ENCODE data around the gene STX19.

The STX19 gene

DNA sequence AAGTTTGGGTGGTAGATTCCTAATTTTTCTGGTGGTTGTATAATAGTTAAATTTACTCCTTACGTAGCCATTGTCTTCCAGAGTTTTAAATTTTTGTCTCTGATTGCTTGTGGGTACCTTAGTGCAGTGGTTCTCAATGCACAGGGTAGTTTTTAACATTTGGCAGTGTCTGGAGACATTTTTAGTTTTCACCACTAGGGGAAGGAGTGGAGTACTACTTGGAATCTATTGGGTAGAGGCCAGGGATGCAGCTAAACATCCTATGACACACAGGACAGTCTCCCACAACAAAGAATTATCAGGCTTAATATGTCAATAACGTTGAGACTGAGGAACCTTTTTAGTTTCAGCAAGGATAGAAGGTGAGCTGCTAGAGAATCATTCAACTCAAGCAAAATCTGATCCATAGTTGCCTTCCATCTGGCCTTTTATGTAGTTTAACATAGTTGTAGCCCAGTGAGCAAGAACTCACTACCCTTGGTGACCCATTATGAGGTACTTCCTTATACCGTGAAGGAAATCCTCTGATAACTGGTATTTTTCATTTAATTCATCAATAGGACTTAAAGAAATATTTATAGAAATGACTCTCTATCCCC lies 8.6 kb upstream of the STX19 start:
- peak; percentile 10 to 11 for DNase-seq (ENCODE audit: low read depth in 2 of 2)

DNA sequence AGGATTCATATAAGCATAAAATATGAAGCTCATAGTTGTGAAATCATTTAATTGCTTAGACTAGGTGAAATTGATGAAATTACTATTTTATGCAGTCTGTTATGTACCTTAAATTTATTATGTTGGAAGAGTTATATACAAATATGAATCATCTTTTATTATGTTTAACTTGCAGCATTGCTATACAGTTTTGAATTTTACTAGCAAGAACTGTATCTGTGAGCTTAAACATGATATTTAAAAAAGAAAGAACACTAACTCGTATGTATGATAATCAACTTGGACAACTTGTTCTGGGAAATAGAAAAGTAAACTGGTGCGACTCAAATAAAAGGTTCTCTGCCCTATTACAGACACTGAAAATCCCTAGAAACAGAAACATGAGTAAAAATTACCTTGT lies 1.8 kb downstream of the STX19 start:
- no peak for DNase-seq (ENCODE audit: low read depth in 2 of 2)

DNA sequence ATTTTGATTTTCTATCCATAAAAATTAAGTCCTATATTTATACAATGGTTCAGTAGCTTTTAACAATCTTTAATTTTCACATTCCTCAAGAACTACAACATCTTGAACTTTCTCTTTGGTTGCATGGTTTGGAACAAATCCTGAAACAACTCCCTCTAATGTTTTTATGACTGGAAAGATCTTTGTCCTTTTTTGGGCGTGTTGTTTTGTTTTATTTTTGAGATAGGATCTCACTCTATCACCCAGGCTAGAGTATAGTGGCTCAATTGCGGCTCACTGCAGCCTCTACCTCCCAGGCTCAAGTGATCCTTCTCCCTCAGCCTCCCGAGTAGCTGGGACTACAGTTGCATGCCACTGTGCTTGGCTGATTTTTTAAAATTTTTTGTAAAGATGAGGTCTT lies 4.0 kb downstream of the STX19 start:
- DNase-seq (ENCODE audit: low read depth in 2 of 2) = peak; percentile 12

DNA sequence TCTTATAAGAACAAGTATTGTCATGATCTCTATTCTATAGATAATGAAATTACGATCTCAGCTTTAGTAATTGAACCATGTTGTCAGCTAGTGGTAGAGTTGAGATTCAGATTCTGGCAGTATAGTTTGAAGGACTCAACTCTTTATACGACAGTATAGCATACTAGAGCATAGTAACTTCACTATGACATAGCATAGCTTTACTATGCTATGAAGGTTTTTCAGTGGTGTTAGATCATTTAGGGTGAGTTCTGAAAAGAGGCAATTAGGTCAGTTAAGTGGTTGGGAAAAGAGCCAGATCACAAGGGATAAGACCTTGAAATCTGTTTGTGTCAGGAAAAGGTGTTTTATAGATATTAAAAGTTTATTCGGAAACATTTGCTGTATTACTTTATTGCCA lies 8.1 kb downstream of the STX19 start:
- no peak for DNase-seq (ENCODE audit: low read depth in 2 of 2)

DNA sequence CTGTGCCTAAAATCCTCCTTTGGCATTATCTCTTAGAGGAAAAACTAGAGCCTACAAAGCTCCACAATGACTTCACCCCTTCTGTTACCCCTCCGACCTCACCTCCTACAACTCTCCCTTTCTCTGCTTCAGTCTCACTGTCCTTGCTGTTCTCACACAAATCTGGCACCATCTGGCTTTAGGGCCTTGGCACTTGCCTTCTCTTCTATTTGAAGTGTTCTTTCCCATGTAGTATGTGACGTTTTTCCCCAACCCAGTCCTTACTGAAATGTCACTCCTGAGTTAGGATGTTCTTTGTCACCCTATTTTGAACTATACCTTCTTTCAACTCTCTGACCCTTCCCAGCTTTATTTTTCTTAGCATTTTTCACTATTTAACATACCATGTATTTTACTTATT lies 8.7 kb downstream of the STX19 start:
- DNase-seq (ENCODE audit: low read depth in 2 of 2) = no peak

DNA sequence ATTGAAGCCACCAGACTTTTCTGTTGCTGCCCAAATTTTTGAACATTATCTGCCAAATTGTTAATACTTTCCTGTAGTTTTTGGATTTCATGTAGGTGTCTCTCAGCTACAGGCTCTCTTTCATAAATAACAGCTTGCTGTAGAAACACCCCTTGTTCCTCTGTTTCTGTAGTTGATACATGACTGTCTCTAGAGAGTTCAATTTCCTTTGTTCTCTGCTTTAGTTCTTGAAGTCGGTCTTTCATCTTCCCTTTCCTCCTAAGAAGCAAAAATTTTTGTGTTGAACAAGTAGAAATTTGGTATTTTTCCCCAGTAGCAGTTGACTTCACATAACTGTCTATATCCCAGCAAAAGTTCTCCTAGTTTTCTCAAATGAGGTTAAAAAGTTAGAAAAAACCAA lies 13.4 kb downstream of the STX19 start:
- no peak for DNase-seq (ENCODE audit: low read depth in 2 of 2)

DNA sequence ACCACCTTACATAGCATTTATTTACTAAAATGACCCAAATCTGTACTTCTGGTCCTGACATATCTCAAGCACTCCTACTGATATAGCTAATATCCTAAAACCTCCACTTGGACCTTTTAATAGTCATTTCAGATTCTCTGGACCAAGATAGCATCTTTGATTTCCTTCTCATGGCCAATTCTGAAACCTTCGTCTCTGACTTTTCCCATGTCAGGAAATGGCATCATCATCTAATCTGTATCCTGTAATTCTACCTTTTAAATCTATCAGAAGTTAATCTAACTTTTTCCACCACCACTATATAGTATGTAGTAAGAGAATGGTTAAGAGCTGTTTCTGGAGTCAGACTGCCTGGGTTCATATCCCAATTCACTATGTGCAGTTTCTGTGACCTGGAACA lies 16.2 kb downstream of the STX19 start:
- DNase-seq (ENCODE audit: low read depth in 2 of 2) = no peak

DNA sequence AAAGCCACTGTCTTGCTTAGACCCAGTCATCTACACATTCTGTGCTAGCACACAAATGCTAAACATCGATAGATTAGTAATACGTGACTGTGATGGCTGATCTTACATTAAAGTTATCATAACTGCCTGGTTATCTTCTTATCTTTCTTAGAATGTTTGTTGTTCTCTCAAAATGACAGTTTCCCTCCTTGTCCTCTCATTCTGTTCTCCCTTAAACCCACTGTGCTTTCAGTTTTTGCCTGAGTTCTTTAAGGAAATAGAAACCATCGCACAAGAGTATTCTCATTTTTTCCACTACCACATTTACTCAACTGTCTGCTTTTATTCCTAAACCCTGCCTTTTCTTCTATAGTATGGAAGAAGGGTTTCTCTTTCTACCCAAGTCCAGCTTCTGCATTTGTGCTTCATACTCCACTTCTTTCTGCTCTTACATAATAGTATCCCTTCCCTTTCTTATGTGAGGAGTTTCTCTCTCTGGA lies 17.1 kb downstream of the STX19 start:
- DNase-seq (ENCODE audit: low read depth in 2 of 2) = no peak

DNA sequence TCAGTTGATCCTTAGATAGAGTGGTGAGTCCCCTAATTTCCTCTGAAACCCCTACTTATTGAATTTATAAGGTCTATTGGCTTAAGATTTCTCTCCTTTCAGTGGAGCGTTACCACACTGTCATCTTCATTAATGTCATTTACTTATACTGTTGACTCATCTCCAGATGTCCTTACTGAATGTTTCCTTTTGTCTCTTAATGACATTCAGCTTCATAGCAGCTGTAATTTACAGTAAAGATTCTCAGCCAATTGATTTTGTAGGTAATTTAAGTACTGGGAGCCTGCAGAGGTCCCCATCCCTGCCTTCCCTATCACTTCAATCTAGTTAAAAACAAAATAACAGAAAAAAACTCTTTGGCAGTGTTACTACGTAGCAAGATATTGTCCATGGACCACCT lies 18.8 kb downstream of the STX19 start:
- no peak for DNase-seq (ENCODE audit: low read depth in 2 of 2)

DNA sequence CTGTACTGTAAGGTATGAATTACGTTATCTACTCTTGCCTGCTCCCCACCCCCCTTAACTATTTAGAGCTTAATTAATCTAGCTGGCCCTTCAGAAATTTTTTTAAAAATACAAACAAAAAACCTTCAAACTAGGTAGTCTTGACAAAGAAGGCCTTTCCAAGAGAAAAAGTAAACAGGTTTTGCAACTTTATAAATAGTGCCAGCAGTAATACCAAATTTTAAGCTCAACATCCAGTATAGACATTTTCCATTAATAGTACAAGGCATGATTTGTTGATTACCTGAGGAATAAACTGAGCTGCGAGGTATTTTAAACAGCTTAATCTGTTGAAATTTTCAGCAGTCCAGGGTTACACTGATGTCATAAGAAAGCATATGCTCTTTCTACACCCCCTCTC lies 20.1 kb downstream of the STX19 start:
- DNase-seq (ENCODE audit: low read depth in 2 of 2) = no peak

DNA sequence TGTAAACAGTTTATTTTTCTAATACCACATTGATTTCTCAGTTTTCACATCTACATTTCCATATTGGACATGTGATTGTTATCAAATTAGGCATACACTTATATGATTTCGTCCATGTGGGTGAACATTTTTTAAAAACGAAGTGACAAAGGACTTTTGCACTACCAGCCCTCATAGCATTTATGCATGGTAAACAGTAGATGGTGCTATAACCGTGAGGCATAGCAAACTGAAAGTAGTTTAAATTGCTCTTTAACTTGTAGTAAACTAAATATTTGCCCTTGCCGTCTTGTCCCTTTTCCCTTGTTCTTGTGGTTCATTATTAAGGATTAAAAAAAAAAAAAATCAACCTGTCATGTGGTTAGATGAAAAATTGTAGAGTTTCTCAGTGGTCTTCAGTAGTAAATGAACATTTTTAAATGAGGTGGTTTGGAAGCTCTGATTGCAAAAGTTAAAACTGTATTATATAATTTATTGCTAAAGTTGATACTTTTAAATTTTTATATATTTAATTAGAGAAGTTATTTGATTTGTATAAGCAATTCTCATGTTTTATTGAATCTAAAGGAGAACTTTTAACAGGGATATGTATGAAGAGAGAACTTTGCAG lies 24.0 kb downstream of the STX19 start:
- peak; percentile 31 to 36 for DNase-seq (ENCODE audit: low read depth in 2 of 2)

DNA sequence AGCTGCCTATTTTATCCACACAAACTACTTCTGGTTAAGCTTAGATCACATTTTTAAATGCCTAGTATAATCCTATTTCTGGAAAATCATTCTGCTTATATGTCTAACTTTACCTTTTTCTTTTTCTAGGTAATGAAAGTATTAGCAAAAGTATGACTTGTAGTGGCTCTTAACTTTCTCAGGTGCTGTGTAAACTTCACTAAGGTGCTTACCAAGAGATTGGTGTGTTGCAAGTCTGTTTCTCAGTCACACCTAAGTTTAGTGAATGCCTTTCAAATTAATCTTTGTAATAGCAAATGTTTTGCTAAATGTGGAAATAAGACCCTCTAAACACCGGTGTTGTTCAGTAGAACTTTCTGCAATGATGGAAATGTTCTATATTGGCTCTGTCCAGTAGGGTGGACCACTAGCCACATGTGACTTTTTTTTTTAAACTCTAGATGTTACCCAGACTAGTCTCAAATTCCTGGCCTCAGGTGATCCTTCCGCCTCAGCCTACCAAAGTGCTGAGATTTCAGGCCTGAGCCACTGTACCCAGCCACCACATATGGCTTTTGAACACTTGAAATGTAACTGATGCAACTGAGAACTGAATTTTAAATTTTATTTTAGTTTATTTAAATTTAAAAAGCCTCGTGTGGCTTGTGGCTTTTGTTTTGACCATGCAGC lies 26.4 kb downstream of the STX19 start:
- no peak for DNase-seq (ENCODE audit: low read depth in 2 of 2)

DNA sequence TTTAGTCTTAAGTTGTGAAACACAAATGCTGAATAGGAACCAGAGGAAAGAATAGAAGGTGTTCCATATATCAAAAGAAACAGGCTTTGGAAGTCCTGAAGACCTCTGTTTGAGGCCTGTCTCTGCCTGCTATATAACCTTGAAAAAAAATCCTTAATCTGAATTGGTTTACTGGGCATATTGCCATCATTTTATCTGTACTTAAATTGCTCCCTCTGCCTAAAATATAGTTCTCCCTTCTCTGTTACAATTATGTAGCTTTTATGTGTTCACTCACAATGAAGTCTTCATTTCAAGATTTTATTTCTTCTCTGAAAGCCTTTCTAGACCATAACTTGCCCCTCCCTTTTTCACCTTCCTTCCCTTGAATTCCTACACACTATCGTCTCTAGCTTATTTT lies 27.2 kb downstream of the STX19 start:
- DNase-seq (ENCODE audit: low read depth in 2 of 2) = no peak

DNA sequence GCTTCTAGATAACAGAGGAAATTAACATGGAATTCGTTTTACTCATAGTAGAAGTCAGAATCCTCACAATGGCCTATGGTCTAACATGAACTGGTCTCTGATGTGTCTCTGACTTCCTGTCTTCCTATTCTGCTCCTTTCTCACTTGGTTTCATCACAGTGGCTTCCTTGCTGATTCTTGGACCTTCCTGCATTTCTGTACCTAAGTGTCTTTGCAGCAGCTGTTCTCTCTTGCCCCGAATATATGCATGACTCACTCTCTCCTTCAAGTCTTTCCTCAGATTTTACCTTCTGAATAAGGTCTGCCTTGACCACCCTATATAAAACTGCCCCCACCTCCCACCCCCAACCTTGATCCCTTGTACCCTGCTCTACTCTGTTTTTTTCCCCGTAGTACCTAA lies 34.3 kb downstream of the STX19 start:
- no peak for DNase-seq (ENCODE audit: low read depth in 2 of 2)

DNA sequence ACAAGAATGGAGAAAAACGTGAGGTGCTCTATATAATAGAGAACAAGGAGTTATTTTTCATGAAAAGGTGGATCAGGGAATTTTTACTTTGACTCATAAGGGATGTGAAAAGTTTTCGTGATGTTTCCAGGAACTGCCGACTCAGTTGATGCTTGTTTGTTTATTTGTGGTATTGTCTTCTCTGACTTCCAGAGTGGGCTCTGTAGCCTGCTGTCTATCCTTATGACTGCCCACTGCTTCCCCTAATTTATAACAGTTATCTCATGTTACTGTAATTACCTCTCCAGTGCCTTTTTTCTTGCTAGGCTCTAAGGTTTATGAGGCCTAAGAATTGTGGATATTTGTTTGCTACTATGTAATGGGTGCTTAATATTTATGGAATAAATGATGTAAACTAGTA lies 36.2 kb downstream of the STX19 start:
- DNase-seq (ENCODE audit: low read depth in 2 of 2) = no peak

DNA sequence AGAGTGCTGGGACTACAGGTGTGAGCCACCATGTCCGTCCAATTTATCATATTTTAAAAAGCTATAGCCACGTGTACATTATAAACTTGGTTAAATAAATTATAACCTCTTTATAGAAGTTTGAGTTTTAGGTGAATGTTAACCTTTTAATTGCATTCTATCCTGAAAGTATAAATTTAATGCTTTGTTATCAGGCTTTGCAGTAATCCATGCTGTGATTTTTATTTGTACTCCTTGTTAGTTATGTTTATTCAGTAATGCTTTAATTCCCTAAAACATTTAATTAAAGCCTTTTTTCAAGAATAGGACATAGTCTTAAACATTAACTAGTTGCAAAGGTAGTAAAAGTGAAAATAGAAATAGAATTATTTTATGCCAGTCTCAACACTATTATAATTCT lies 36.8 kb downstream of the STX19 start:
- DNase-seq (ENCODE audit: low read depth in 2 of 2) = no peak

DNA sequence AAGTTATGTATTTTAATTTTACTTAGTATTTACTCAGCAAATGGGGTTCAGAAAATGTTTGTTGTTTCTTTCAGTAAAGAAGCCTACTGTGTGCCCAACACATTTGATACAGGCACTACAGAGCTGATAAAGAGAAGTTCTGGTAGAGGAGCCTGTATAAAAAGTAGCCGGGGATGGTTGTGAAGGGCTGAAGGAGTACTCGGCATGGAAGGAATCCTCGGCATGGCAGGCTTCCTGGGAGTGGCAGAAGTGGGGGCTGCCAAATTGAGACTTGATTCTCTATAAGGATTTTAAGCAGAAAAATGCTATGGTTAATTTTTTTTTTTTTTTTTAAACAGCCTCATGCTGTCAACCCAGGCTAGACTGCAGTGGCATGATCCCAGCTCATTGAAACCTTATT lies 39.2 kb downstream of the STX19 start:
- DNase-seq (ENCODE audit: low read depth in 2 of 2) = no peak

DNA sequence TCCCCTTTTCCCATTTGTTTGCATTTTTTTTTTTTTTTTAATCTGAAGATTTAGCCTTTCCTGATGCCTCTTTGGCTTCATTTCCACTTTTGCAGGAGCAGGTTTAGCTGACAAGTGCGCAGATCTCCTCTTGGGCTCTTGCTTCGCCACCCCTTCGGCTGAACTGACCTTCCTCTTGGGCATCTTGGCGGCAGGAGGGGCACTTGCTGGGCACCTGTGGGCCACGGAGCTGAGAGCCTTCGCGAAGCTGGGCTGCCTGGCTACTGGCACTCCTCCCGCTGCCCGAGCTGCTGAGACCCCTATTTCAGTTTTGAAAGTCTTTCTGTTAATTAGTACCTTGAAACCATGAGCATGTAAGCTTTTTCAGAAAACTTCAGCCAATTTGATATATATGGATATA lies 39.6 kb downstream of the STX19 start:
- no peak for DNase-seq (ENCODE audit: low read depth in 2 of 2)

DNA sequence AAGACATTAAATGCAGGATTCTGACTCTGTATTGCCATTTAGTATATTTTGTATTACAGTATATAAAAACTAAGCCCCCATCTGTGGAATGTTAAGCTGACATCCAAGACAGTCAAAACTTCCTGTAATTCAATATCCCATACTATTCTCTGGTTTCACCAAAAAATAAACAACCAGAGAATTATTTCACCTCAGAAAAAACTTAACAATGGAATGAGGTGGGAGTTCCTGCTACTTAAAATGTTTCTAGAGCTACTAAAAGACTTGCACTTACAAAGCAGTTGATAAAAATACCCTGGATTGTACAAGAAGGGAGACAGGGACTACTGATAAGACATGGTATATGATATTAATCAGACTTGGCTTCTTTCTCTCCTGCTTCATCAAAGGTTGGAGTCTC lies 40.1 kb downstream of the STX19 start:
- no peak for DNase-seq (ENCODE audit: low read depth in 2 of 2)

DNA sequence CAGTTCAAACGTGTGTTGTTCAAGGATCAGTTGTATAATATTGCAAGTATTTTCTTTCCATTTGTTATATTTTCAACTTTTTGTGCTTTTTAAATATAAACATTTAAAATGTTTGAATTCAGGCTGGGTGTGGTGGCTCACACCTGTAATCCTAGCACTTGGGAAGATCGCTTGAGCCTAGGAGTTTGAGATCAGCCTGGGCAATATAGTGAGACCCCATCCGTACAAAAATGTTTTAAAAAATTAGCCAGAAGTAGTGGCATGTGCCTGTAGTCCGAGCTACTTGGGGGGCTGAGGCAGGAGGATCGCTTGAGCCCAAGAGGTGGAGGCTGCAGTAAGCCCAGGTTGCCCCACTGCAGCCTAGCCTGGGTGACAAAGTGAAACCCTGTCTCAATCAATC lies 43.8 kb downstream of the STX19 start:
- no peak for DNase-seq (ENCODE audit: low read depth in 2 of 2)

DNA sequence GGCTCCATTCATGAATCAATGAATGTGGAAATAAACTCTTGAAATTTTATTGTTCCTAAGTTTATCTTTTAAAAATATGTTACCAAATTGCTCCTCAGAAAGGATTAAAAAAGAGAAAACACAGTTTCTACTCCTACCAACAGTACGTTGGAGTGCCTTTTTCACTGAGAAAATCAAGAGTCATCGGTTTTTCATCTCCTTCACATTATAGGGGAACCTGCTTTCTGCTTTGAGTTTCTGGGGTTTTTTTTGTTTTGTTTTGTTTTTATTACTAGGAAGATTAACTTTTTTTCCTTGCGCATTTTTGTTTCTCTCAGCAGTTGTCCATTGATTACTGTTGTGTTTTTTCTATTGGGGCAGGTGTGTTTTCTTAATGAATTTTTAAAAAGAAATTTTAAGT lies 45.0 kb downstream of the STX19 start:
- DNase-seq (ENCODE audit: low read depth in 2 of 2) = no peak

DNA sequence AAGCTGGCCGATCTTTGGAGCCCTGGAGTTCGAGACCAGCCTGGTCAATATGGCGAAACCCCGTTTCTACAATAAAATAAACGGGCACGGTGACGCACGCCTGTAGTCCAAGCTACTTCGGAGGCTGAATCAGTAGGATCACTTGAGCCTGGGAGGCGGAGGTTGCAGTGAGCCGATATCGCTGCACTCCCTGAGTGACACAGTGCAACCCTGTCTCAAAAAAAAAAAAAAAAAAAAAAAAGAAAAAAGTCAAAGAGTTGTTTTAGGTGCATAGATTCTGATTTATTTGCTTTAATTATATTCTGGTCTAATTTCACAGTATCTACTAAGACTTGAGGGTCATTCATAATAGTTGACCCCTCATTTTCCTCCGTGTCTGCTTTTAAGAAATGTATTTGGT lies 46.7 kb downstream of the STX19 start:
- DNase-seq (ENCODE audit: low read depth in 2 of 2) = no peak

DNA sequence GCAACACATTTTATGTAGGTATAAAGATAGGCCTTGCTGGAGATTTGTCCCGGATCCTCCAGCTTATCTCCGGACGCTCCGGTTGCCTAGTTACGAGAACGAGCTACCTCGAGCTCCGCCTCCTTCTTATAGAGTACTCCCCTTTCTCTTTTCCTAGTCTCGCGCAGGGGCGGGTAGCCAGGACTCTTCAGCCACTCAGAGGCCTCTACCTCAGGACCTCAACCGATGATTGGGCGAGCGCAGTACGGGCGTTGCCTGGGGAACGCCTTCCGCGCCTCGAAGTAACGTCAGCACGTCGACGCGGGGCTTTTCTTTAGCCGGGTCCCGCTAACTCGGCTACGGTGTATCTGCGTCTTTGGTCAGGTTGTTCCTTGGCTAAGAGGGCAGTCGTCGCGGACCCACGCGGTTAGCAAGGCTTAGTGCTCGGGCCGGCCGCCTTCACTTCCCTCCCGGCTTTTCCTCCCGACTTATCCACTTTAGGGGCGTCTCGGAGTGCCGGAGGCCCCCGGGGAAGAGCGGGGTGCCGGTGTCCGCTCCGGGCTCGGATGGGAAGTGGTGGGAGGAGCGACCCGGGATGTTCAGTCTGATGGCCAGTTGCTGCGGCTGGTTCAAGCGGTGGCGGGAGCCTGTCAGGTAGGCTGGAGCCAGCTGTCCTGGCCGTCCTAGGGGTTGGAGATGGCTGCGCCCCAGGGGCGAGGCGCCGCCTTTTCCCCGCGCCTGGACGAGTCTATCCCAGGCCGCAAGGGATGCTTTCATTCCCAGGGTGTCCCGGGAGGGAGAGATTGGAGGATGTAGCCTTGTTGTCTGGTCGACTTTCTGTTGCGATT lies 48.3 kb downstream of the STX19 start, which contains the start of gene ARL13B:
TSS of gene ARL13B (plus strand) at position 306 of the 827 bp plus-strand sequence. CDS start at position 575, 269 bp downstream.
- DNase-seq (ENCODE audit: low read depth in 2 of 2) = peak; percentile 94 to 95

All from fibroblast of skin of left biceps (primary cell).